H9 (cell line): Measurements from ENCODE around the gene RITA1. TPM values are rescaled to one million over a fixed set of nuclear protein-coding genes. Genes with fewer than 3 reads are reported as not detected.
"Not testable (repeated sequence)": the region's sequence is repeated elsewhere in the genome, so short reads cannot be mapped to it uniquely, and the experiment has no call there.

Experiments
- DNase-seq: peaks from one replicate; pipeline ENCODE4 v3.0.0-alpha.2; 2017
- H2AFZ ChIP-seq: one replicate; pipeline ENCODE4 v1.6.1; 2013; ENCODE audit warnings: mild to moderate bottlenecking, low read length, control low read depth, moderate library complexity
- H2AK5ac ChIP-seq: 2 replicates; pipeline ENCODE4 v1.6.1; 2013; ENCODE audit warnings: low read length, control low read depth, mixed read lengths; ENCODE audit not compliant: insufficient read length
- H2BK120ac ChIP-seq: one replicate; pipeline ENCODE4 v1.6.1; 2013; ENCODE audit warnings: low read depth, mild to moderate bottlenecking, low read length, control low read depth, inconsistent platforms; ENCODE audit not compliant: poor library complexity, severe bottlenecking
- H2BK12ac ChIP-seq: 2 replicates; pipeline ENCODE4 v1.6.1; 2013; ENCODE audit warnings: low read length, control low read depth, mixed read lengths, low read depth; ENCODE audit not compliant: insufficient read length
- H2BK15ac ChIP-seq: 2 replicates; pipeline ENCODE4 v1.6.1; 2013; ENCODE audit warnings: low read depth, low read length, control low read depth
- H2BK20ac ChIP-seq: one replicate; pipeline ENCODE4 v1.6.1; 2013; ENCODE audit warnings: low read depth, mild to moderate bottlenecking, low read length, control low read depth, inconsistent platforms; ENCODE audit not compliant: poor library complexity, severe bottlenecking
- H2BK5ac ChIP-seq: 2 replicates; pipeline ENCODE4 v1.6.1; 2013; ENCODE audit warnings: low read length, control low read depth, mixed read lengths; ENCODE audit not compliant: insufficient read length
- H3K14ac ChIP-seq: 2 replicates; pipeline ENCODE4 v1.6.1; 2013; ENCODE audit warnings: low read length, control low read depth; ENCODE audit not compliant: insufficient read depth
- H3K18ac ChIP-seq: 2 replicates; pipeline ENCODE4 v1.6.1; 2013; ENCODE audit warnings: low read depth, mild to moderate bottlenecking, mixed read lengths, low read length, control low read depth; ENCODE audit not compliant: insufficient read length
- H3K23ac ChIP-seq: 2 replicates; pipeline ENCODE4 v1.6.1; 2013; ENCODE audit warnings: low read length, control low read depth, mixed read lengths, low read depth; ENCODE audit not compliant: insufficient read length
- H3K23me2 ChIP-seq: 2 replicates; pipeline ENCODE4 v1.6.1; 2013; ENCODE audit warnings: low read depth, mild to moderate bottlenecking, mixed read lengths, low read length, control low read depth; ENCODE audit not compliant: insufficient read length, poor library complexity, severe bottlenecking
- H3K27ac ChIP-seq: 2 replicates; pipeline ENCODE4 v1.5.1; 2013; ENCODE audit warnings: low read length, control low read depth, mixed read lengths, low read depth; ENCODE audit not compliant: insufficient read length
- H3K27me3 ChIP-seq: 2 replicates; pipeline ENCODE4 v1.6.1; 2013; ENCODE audit warnings: low read length, control low read depth, inconsistent platforms; ENCODE audit not compliant: insufficient read depth
- H3K4ac ChIP-seq: 2 replicates; pipeline ENCODE4 v1.6.1; 2013; ENCODE audit warnings: low read depth, mild to moderate bottlenecking, control low read depth, inconsistent platforms, low read length, moderate library complexity
- H3K4me1 ChIP-seq: 2 replicates; pipeline ENCODE4 v1.6.1; 2013; ENCODE audit warnings: low read length, control low read depth, inconsistent platforms; ENCODE audit not compliant: insufficient read depth
- H3K4me2 ChIP-seq: 2 replicates; pipeline ENCODE4 v1.6.1; 2013; ENCODE audit warnings: low read length, control low read depth, mixed read lengths; ENCODE audit not compliant: insufficient read length, insufficient read depth
- H3K56ac ChIP-seq: 2 replicates; pipeline ENCODE4 v1.6.1; 2013; ENCODE audit warnings: low read depth, mild to moderate bottlenecking, mixed read lengths, low read length, control low read depth; ENCODE audit not compliant: insufficient read length
- H3K79me1 ChIP-seq: 2 replicates; pipeline ENCODE4 v1.6.1; 2013; ENCODE audit warnings: low read depth, mild to moderate bottlenecking, moderate library complexity, low read length, control low read depth, inconsistent platforms; ENCODE audit not compliant: insufficient read depth, poor library complexity, severe bottlenecking
- H3K79me2 ChIP-seq: 2 replicates; pipeline ENCODE4 v1.6.1; 2013; ENCODE audit warnings: low read length, control low read depth, inconsistent platforms; ENCODE audit not compliant: insufficient read depth
- H3K9ac ChIP-seq: 2 replicates; pipeline ENCODE4 v1.6.1; 2013; ENCODE audit warnings: low read length, control low read depth, mixed read lengths; ENCODE audit not compliant: insufficient read length; ENCODE audit errors: extremely low read depth
- H3K9me3 ChIP-seq: one replicate; pipeline ENCODE4 v1.6.1; 2013; ENCODE audit warnings: low read depth, low read length, inconsistent platforms; ENCODE audit not compliant: control insufficient read depth
- H3T11ph ChIP-seq: one replicate; pipeline ENCODE4 v1.6.1; 2013; ENCODE audit warnings: mild to moderate bottlenecking, low read length, control low read depth, inconsistent platforms
- H4K20me1 ChIP-seq: one replicate; pipeline ENCODE4 v1.6.1; 2013; ENCODE audit not compliant: control insufficient read depth, insufficient read length, insufficient read depth
- H4K5ac ChIP-seq: 2 replicates; pipeline ENCODE4 v1.6.1; 2013; ENCODE audit warnings: low read depth, mild to moderate bottlenecking, mixed read lengths, low read length, control low read depth; ENCODE audit not compliant: insufficient read length
- H4K8ac ChIP-seq: replicated peaks from 2 replicates; pipeline ENCODE4 v1.6.1; 2013; ENCODE audit warnings: low read length, control low read depth, mixed read lengths, low read depth; ENCODE audit not compliant: insufficient read length
- H4K91ac ChIP-seq: 2 replicates; pipeline ENCODE4 v1.6.1; 2013; ENCODE audit warnings: low read depth, mild to moderate bottlenecking, moderate library complexity, mixed read lengths, low read length, control low read depth; ENCODE audit not compliant: insufficient read length
- H3K27ac Mint-ChIP-seq, 3 experiments: 2 replicates in 2 of 3; 3 replicates in 1 of 3; pipeline ENCODE4 v1.8.0; 2020 to 2021; ENCODE audit warnings: mixed read lengths in 3 of 3, mild to moderate bottlenecking in 1 of 3, moderate library complexity in 1 of 3
- H3K27me3 Mint-ChIP-seq: 2 replicates; pipeline ENCODE4 v1.8.0; 2021; ENCODE audit warnings: low read depth, mild to moderate bottlenecking, moderate library complexity, mixed read lengths
- H3K36me3 Mint-ChIP-seq, 3 experiments: 2 replicates in 2 of 3; 3 replicates in 1 of 3; pipeline ENCODE4 v1.8.0; 2020 to 2021; ENCODE audit warnings: low read depth in 3 of 3, mixed read lengths in 3 of 3; ENCODE audit not compliant: insufficient read depth in 1 of 3
- H3K4me1 Mint-ChIP-seq, 2 experiments: 2 replicates each; pipeline ENCODE4 v1.8.0; 2020; ENCODE audit warnings: mixed read lengths in 2 of 2
- H3K4me3 Mint-ChIP-seq, 2 experiments: 2 replicates in 1 of 2; 3 replicates in 1 of 2; pipeline ENCODE4 v1.8.0; 2020 to 2021; ENCODE audit warnings: mild to moderate bottlenecking in 2 of 2, mixed read lengths in 2 of 2, moderate library complexity in 1 of 2
- H3K9me3 Mint-ChIP-seq, 2 experiments: 2 replicates in 1 of 2; 3 replicates in 1 of 2; pipeline ENCODE4 v1.8.0; 2020; ENCODE audit warnings: mild to moderate bottlenecking in 2 of 2, mixed read lengths in 2 of 2, moderate library complexity in 1 of 2
- CTCF ChIP-seq: fragments of 200-600 bp; sonication (generic); conservative IDR thresholded peaks from 3 replicates; pipeline ENCODE4 v1.8.0; 2021; ENCODE audit warnings: antibody characterized with exemption, mild to moderate bottlenecking
- WGBS: extraction: QIAGEN DNeasy Blood & Tissue Kit; methylation state at CpG from one replicate; pipeline ENCODE4 v1.1.7; 2013; ENCODE audit warnings: missing lambda C conversion rate, low lambda C conversion rate, mixed read lengths; ENCODE audit not compliant: insufficient read length; ENCODE audit errors: extremely low coverage; 5-methylcytosine and 5-hydroxymethylcytosine counted together
- total RNA-seq: library from RNA; stranded (reverse); gene quantifications from 2 replicates; pipeline ENCODE4 v1.2.1, GENCODE V29; 2021

RITA1 gene
- total RNA-seq, 1 experiment from 2014 or later: 26.1 TPM

GRCh38 chr12:113140706-113141105 lies 44.8 kb upstream of the RITA1 start:
- no peaks in the 10 kb centered on the region; a peak in 1 of 5 replicates for H3K9me3 Mint-ChIP-seq
- Histone ChIP-seq H3K79me1 (no peaks in the 10 kb centered on the region), H2AK5ac (no peak overlapping the region), H2BK20ac (no peak overlapping the region), H4K91ac (no peak overlapping the region), H3K9me3 (no peaks in the 10 kb centered on the region), H3K23ac (no peak overlapping the region), H3T11ph (no peak overlapping the region), H2BK12ac (no peak overlapping the region), H3K4me1 (peaks cover 2% of the 10 kb centered on the region; the same call in 1 of the 2 replicates), H3K14ac (no peak overlapping the region), H2BK5ac (no peak overlapping the region), H3K79me2 (no peaks in the 10 kb centered on the region), H3K9ac (no peak overlapping the region), H2AFZ (no peak overlapping the region), H3K27me3 (no peaks in the 10 kb centered on the region), H4K8ac (no peak overlapping the region), H3K18ac (no peak overlapping the region), H3K27ac (no peak overlapping the region), H3K23me2 (peaks cover 4% of the 10 kb centered on the region), H2BK120ac (no peak overlapping the region), H3K4ac (no peak overlapping the region), H4K5ac (no peak overlapping the region), H3K56ac (no peak overlapping the region), H2BK15ac (no peak overlapping the region), H4K20me1 (no peaks in the 10 kb centered on the region), H3K4me2 (no peak overlapping the region)
- DNase-seq: no peak
- H3K36me3 Mint-ChIP-seq: no peaks in the 10 kb centered on the region
- peaks cover 12% of the 10 kb centered on the region for H3K27me3 Mint-ChIP-seq
- H3K27ac Mint-ChIP-seq: no peak overlapping the region
- no peak overlapping the region for H3K4me3 Mint-ChIP-seq
- H3K4me1 Mint-ChIP-seq: peaks cover 13 to 22% of the 10 kb centered on the region in 2 experiments
- no peak for TF ChIP-seq CTCF
- WGBS: no CpG with 5 or more reads among the region's 7 CpGs

GRCh38 chr12:113141716-113142115 lies 43.8 kb upstream of the RITA1 start:
- H4K20me1 ChIP-seq, H3K27ac ChIP-seq, H3K4me3 Mint-ChIP-seq, H3K56ac ChIP-seq, H3K9me3 Mint-ChIP-seq, H4K5ac ChIP-seq, DNase-seq, H3K79me2 ChIP-seq, H3K23ac ChIP-seq, H3K79me1 ChIP-seq, H4K8ac ChIP-seq, H3K4ac ChIP-seq, H3K18ac ChIP-seq, H2AK5ac ChIP-seq, H3K9me3 ChIP-seq, H2BK120ac ChIP-seq, H3K27me3 ChIP-seq, H2BK5ac ChIP-seq, H3K4me1 ChIP-seq, H3T11ph ChIP-seq, H2BK12ac ChIP-seq, H3K27me3 Mint-ChIP-seq, H2AFZ ChIP-seq, H3K4me2 ChIP-seq, H3K14ac ChIP-seq, H2BK15ac ChIP-seq, H3K23me2 ChIP-seq, H3K36me3 Mint-ChIP-seq, H3K9ac ChIP-seq, H3K27ac Mint-ChIP-seq, H2BK20ac ChIP-seq, H4K91ac ChIP-seq: not testable (repeated sequence)
- WGBS: no CpG with 5 or more reads among the region's 3 CpGs
- peaks cover 6 to 16% of the 10 kb centered on the region in 2 experiments; a peak in 3 of 4 replicates for H3K4me1 Mint-ChIP-seq
